IgD-negative memory B cell (primary cell): ENCODE measurements around the gene RXYLT1. TPM values are rescaled to one million over a fixed set of nuclear protein-coding genes. Genes with fewer than 3 reads are reported as not detected.
"Not testable (repeated sequence)": the region's sequence is repeated elsewhere in the genome, so short reads cannot be mapped to it uniquely, and the experiment has no call there.

Source experiments
- H3K27ac Mint-ChIP-seq, 3 donors: one replicate each; pipeline ENCODE4 v1.8.0; 2020 to 2022; ENCODE audit warnings: mild to moderate bottlenecking in 3 of 3, mixed read lengths in 3 of 3, moderate library complexity in 1 of 3
- H3K27me3 Mint-ChIP-seq: one replicate; pipeline ENCODE4 v1.8.0; 2021; ENCODE audit warnings: mixed read lengths
- H3K36me3 Mint-ChIP-seq: one replicate; pipeline ENCODE4 v1.8.0; 2020; ENCODE audit warnings: mild to moderate bottlenecking, mixed read lengths
- H3K4me1 Mint-ChIP-seq, 3 donors: one replicate each; pipeline ENCODE4 v1.8.0; 2020 to 2022; ENCODE audit warnings: mixed read lengths in 3 of 3, mild to moderate bottlenecking in 1 of 3
- H3K4me3 Mint-ChIP-seq, 4 donors: one replicate each; pipeline ENCODE4 v1.8.0; 2020 to 2022; ENCODE audit warnings: mild to moderate bottlenecking in 4 of 4, mixed read lengths in 4 of 4, moderate library complexity in 3 of 4
- H3K9me3 Mint-ChIP-seq, 3 donors: one replicate each; pipeline ENCODE4 v1.8.0; 2020 to 2021; ENCODE audit warnings: mixed read lengths in 3 of 3, mild to moderate bottlenecking in 1 of 3
- polyA plus RNA-seq: library from polyadenylated mRNA; unstranded; fragments of 300-500 nt; fragmentation: Illumina TruSeq; gene quantifications from one replicate; pipeline ENCODE4 v1.2.3, GENCODE V29; 2021

RXYLT1 gene
- polyA plus RNA-seq, 1 donor from 2014 or later = 17.8 TPM

DNA sequence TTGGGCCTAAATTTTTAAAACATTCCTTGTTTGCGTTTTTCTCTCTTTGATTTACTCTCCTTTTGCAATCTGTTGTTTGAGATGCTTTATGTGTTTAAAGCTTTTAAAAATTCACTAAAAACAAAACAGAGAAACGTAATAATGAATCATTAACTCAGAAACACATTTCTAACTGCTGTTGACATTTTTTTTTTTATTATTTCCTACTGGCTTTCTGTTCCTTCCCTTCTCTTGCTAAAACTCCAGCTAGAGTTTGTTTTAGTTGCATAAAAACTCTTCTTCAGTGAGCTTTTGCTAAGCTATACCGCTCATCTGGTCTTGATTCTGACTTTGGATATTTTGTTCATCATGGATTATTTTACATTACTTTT lies 35.8 kb downstream of the RXYLT1 start:
- Mint-ChIP-seq H3K27ac (no peak overlapping the region), H3K4me1 (peaks cover 0 to 14% (median 12%) of the 10 kb centered on the region in 3 donors), H3K9me3 (peaks cover 0 to 5% (median 0%) of the 10 kb centered on the region in 3 donors), H3K36me3 (peaks cover 4% of the 10 kb centered on the region), H3K4me3 (peak overlapping the region in 1 of 4 donors; percentile 85), H3K27me3 (peaks cover 2% of the 10 kb centered on the region)

- Mint-ChIP-seq H3K9me3 (peaks cover 0 to 5% (median 0%) of the 10 kb centered on the region in 3 donors), H3K27ac (no peak overlapping the region), H3K4me3 (no peak overlapping the region)
Observed at GRCh38 chr12:63816031-63816430, 36.3 kb downstream of the RXYLT1 start.

DNA sequence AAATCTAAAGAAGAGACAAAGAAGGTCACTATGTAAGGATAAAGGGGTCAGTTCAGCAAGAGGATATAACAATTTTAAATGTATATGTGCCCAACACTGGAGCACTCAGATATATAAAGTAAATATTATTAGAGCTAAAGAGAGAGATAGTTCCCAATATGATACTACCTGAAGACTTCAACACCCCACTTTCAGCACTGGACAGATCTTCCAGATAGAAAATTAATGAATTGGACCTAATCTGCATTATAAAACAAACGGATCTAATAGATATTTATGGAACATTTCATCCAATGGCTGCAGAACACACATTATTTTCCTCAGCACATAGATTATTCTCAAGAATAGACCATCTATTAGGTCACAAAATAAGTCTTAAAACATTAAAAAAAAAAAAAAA lies 40.7 kb downstream of the RXYLT1 start:
- Mint-ChIP-seq H3K9me3 (peaks cover 0 to 5% (median 0%) of the 10 kb centered on the region in 3 donors), H3K4me1 (peaks cover 0 to 8% (median 0%) of the 10 kb centered on the region in 3 donors), H3K4me3 (no peak overlapping the region), H3K27ac (no peak overlapping the region), H3K27me3 (peaks cover 10% of the 10 kb centered on the region), H3K36me3 (peaks cover 7% of the 10 kb centered on the region)

More at GRCh38 chr12:63816031-63816430, 36.3 kb downstream of the RXYLT1 start:
- Mint-ChIP-seq H3K4me1 (peaks cover 0 to 14% (median 12%) of the 10 kb centered on the region in 3 donors), H3K36me3 (peaks cover 4% of the 10 kb centered on the region), H3K27me3 (peaks cover 3% of the 10 kb centered on the region)

GRCh38 chr12:63821781-63822251 lies 42.1 kb downstream of the RXYLT1 start:
- Mint-ChIP-seq H3K36me3 (peaks cover 7% of the 10 kb centered on the region), H3K4me1 (peaks cover 0 to 3% (median 0%) of the 10 kb centered on the region in 3 donors), H3K27me3 (peaks cover 10% of the 10 kb centered on the region), H3K27ac (peak overlapping the region in 1 of 3 donors; percentile 34), H3K4me3 (peak overlapping the region; percentile 19 to 90 (median 59)), H3K9me3 (peaks cover 0 to 5% (median 0%) of the 10 kb centered on the region in 3 donors)

GRCh38 chr12:63822352-63822751 lies 42.6 kb downstream of the RXYLT1 start:
- Mint-ChIP-seq H3K4me1 (peaks cover 0 to 3% (median 0%) of the 10 kb centered on the region in 3 donors), H3K4me3 (peak overlapping the region in 2 of 4 donors; percentile 19 to 74), H3K27ac (no peak overlapping the region), H3K27me3 (peaks cover 10% of the 10 kb centered on the region), H3K36me3 (peaks cover 6% of the 10 kb centered on the region), H3K9me3 (peaks cover 0 to 5% (median 0%) of the 10 kb centered on the region in 3 donors)

GRCh38 chr12:63823040-63823439 lies 43.3 kb downstream of the RXYLT1 start:
- peaks cover 10% of the 10 kb centered on the region for H3K27me3 Mint-ChIP-seq
- no peak overlapping the region for H3K4me3 Mint-ChIP-seq
- H3K9me3 Mint-ChIP-seq = peaks cover 0 to 5% (median 0%) of the 10 kb centered on the region in 3 donors
- H3K27ac Mint-ChIP-seq = no peak overlapping the region
- peaks cover 5% of the 10 kb centered on the region for H3K36me3 Mint-ChIP-seq
- peaks cover 0 to 3% (median 0%) of the 10 kb centered on the region in 3 donors for H3K4me1 Mint-ChIP-seq

- Mint-ChIP-seq H3K27me3 (peaks cover 10% of the 10 kb centered on the region), H3K36me3 (peaks cover 1% of the 10 kb centered on the region), H3K4me1 (peaks cover 0 to 3% (median 0%) of the 10 kb centered on the region in 3 donors), H3K4me3 (no peak overlapping the region), H3K27ac (no peak overlapping the region), H3K9me3 (peaks cover 2 to 8% (median 6%) of the 10 kb centered on the region in 3 donors)
Observed at GRCh38 chr12:63826006-63826585, 46.4 kb downstream of the RXYLT1 start.

DNA sequence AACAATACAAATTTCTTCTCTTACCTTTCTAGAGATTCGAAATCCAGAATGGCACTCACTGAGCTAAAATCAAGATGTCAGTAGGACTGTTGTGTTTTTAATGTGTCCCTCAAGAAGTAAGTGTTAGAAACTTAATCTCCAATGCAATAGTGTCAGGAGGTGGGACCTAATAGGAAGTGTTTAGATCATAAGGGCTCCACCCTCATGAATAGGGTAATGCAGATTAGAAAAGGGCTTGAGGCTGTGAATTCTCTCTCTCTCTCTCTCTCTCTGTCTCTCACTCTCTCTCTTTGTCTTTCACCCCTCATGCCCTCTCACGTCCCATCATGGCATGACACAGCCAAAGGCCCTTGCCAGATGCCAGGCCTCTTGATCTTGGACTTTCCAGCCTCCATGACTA lies 49.2 kb downstream of the RXYLT1 start:
- Mint-ChIP-seq H3K27me3 (peaks cover 6% of the 10 kb centered on the region), H3K9me3 (peaks cover 2 to 8% (median 6%) of the 10 kb centered on the region in 3 donors), H3K4me3 (no peak overlapping the region)

DNA sequence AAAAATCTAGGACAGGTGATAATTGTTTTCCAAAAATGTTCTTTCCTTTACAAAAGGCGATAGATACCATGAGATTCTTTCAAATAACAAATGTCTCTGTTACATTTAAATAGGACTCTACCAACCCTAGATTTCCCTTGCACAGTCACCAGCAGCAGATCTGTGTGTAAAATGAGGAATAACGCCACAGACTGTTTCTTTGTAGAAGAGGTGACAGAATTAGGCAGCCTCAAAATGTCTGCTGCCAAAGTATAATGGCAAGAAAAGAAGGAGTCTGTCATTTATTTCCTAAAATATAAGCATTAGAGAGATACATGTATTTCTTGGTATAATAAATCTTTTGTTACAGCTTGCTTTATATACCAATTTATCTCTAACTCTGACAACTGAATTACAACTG lies 56.3 kb downstream of the RXYLT1 start:
- H3K27ac Mint-ChIP-seq = no peak overlapping the region
- H3K4me1 Mint-ChIP-seq = no peaks in the 10 kb centered on the region
- H3K9me3 Mint-ChIP-seq = no peaks in the 10 kb centered on the region
- no peaks in the 10 kb centered on the region for H3K36me3 Mint-ChIP-seq
- no peak overlapping the region for H3K4me3 Mint-ChIP-seq
- no peaks in the 10 kb centered on the region for H3K27me3 Mint-ChIP-seq

More for the DNA sequence above, 49.2 kb downstream of the RXYLT1 start:
- Mint-ChIP-seq H3K4me1 (no peaks in the 10 kb centered on the region), H3K27ac (no peak overlapping the region), H3K36me3 (no peaks in the 10 kb centered on the region)

- Mint-ChIP-seq H3K36me3 (no peaks in the 10 kb centered on the region), H3K4me1 (no peaks in the 10 kb centered on the region), H3K27me3 (no peaks in the 10 kb centered on the region), H3K4me3 (no peak overlapping the region), H3K27ac (no peak overlapping the region), H3K9me3 (no peaks in the 10 kb centered on the region)
Observed at GRCh38 chr12:63836936-63837335, 57.2 kb downstream of the RXYLT1 start.

DNA sequence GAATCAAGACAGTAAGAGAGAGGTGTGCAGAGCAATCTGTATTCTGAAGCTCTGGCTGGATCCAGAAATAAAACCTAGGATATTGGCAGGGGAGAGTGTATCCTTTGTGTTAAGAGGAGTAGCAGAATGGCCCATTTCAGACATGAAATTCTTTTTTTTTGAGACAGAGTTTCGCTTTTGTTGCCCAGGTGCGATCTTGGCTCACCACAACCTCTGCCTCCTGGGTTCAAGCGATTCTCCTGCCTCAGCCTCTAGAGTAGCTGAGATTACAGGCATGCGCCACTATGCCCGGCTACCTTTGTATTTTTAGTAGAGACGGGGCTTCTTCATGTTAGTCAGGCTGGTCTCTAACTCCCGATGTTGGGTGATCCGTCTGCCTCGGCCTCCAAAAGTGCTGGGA lies 58.7 kb downstream of the RXYLT1 start:
- Mint-ChIP-seq H3K9me3 (no peaks in the 10 kb centered on the region), H3K27ac (no peak overlapping the region), H3K36me3 (no peaks in the 10 kb centered on the region), H3K27me3 (peaks cover 2% of the 10 kb centered on the region), H3K4me1 (peaks cover 3% of the 10 kb centered on the region in 3 donors), H3K4me3 (no peak overlapping the region)

DNA sequence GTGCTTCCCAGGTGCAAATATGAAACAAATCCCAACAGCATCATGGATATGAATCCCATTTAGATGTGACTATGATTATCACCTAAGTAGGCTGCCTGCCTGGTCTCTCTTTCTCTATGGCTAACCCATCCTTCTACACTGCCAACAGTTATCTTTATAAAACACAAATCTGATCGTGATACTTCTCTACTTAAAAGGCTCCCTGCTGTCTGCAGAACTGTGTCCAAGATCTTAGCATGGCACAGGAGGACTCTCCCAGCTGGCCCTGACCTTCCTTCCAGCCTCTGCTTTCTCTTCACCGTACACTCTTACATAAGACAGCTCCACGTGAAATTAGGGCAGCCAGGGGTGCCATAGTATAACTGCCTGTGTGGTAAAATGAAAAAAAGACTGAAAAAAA lies 61.3 kb downstream of the RXYLT1 start:
- Mint-ChIP-seq H3K27me3 (peaks cover 10% of the 10 kb centered on the region), H3K4me1 (peaks cover 7 to 9% (median 8%) of the 10 kb centered on the region in 3 donors), H3K27ac (no peak overlapping the region), H3K9me3 (no peaks in the 10 kb centered on the region), H3K4me3 (peak overlapping the region in 1 of 4 donors; percentile 12), H3K36me3 (no peaks in the 10 kb centered on the region)

DNA sequence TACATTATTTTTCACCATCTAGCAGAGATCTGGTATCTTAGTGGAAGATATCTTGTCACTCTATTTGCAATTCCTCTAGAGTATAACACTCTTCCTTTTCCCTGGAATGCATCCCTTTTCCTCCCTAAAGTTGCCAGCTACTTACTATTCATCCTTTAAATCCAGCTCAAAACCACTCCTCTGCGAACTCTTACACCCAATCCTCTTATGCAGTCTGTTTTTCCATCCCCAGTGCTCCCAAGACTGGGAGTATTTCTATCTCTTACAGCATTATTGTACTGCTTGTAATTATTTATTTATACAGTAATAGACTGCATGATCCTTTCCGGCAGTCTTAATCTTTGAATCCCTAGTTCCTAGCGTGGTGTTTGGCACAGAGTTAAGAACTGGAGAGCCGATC lies 61.9 kb downstream of the RXYLT1 start:
- Mint-ChIP-seq H3K27me3 (peaks cover 10% of the 10 kb centered on the region), H3K9me3 (no peaks in the 10 kb centered on the region), H3K36me3 (no peaks in the 10 kb centered on the region), H3K27ac (no peak overlapping the region), H3K4me1 (peaks cover 7 to 9% (median 8%) of the 10 kb centered on the region in 3 donors), H3K4me3 (peak overlapping the region in 2 of 4 donors; percentile 20 to 53)

GRCh38 chr12:63842750-63843149 lies 63.0 kb downstream of the RXYLT1 start:
- H3K4me1 Mint-ChIP-seq, H3K36me3 Mint-ChIP-seq, H3K9me3 Mint-ChIP-seq: not testable (repeated sequence)
- H3K27ac Mint-ChIP-seq = peak overlapping the region in 1 of 3 donors; percentile 82
- H3K4me3 Mint-ChIP-seq = peak overlapping the region; percentile 16 to 90 (median 83)
- H3K27me3 Mint-ChIP-seq = peaks cover 10% of the 10 kb centered on the region

- peaks cover 7 to 9% (median 8%) of the 10 kb centered on the region in 3 donors for H3K4me1 Mint-ChIP-seq
- no peaks in the 10 kb centered on the region for H3K9me3 Mint-ChIP-seq
- H3K27me3 Mint-ChIP-seq = peaks cover 10% of the 10 kb centered on the region
- peak overlapping the region; percentile 64 to 90 (median 83) for H3K4me3 Mint-ChIP-seq
- no peaks in the 10 kb centered on the region for H3K36me3 Mint-ChIP-seq
- H3K27ac Mint-ChIP-seq = peak overlapping the region in 1 of 3 donors; percentile 82
Observed at GRCh38 chr12:63843254-63843720, 63.6 kb downstream of the RXYLT1 start.
